HG03175 (cell line): ENCODE measurements around the gene SIK1.

Source experiments
- ATAC-seq: cut with Tn5 transposase; IDR thresholded peaks from one replicate; pipeline ENCODE4 v1.9.1; 2021; ENCODE audit warnings: mild to moderate bottlenecking, moderate library complexity; ENCODE audit not compliant: unreplicated experiment

The SIK1 gene

DNA sequence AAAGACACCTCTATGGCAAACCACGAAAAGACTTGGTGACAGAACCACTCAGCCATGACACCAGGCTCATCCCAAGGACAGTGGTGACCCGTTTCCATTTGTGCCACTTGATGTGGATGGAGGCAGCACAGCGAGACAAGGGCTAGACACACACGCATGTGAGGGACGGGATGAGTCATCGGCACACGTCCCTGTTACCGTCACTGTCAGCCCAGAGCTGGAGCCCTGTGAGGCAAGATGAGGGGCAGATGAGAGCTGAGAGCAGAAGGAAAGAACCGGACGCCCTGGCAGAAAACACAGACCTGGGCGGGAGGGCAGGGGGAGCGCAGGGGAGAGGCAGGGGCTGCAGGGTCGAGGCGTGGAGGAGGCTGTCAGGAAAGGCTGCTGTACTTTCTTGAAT, 57.8 kb downstream of the SIK1 start:
- ATAC-seq = peak; percentile 66

DNA sequence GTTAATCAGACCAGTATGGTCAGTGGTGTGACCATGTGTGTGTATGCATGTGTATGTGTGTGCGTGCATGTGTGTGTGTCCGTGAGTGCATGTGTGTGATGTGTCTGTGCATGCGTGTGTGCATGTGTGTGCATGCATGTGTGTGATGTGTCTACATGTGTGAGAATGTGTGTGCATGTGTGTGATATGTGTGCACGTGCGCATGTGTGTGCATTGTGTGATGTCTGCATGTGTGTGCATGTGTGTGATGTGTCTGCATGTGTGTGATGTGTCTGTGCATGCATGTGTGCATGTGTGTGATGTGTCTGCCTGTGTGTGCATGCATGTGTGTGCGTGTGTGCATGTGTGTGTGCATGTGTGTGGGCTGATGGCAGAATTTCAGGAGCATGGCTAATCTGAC, 58.2 kb downstream of the SIK1 start:
- ATAC-seq = no peak

DNA sequence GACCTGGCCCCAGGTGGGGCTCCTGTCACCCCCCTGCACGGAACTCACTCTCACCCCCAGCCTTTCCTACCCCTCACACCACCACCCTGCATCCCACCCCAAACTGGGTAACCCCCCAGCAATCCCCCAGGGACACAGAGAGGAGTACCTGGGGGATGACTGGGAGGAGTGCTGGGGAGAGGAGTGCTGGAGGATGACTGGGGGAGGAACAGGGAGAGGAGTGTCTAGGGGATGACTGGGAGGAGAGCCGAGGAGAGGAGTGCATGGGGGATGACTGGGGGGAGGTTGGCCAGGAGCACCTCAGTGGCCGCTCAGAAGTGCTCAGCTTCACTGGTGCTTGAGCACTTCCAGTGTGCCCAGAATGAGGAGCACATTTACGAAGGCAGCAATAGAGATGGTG, 59.1 kb downstream of the SIK1 start:
- no peak for ATAC-seq

DNA sequence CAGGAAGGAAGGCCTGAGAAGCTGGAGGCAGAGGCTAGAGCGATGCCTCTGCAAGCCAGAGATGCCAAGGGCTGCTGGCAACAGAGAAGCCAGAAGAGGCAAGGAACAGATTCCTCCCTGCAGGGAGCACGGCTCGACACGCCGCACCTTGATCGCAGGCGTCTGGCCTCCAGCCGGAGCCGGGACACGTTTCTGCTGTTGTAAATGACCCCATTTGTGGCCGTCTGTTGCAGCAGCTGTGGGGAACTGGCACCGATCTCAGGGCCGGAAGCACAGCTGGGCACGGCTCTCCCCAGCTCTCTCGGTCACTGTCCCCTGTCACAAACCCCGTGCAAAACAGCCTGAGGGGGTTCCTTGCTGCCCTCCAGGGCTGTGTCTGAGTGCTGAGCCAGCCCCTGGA, 59.6 kb downstream of the SIK1 start:
- no peak for ATAC-seq

DNA sequence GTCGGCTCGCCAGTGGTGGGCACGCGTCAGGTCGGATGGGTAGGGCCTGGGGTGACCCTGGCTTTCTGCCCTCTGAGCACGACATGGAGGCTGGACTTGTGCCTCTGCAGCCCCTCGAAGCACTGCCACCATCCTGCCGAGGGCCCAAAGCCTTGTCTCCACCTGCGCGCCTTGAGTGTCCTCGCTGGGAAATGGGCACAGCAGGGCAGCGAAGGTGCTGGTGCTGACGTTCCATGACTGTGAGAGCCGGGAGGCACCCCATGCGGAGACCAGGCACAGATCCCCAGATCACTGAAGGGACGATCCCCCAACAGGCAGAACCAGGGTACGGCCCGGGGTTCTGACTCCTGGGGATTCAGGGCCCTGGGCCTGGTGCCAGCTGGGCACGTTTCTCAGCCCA, 60.3 kb downstream of the SIK1 start:
- ATAC-seq = no peak

DNA sequence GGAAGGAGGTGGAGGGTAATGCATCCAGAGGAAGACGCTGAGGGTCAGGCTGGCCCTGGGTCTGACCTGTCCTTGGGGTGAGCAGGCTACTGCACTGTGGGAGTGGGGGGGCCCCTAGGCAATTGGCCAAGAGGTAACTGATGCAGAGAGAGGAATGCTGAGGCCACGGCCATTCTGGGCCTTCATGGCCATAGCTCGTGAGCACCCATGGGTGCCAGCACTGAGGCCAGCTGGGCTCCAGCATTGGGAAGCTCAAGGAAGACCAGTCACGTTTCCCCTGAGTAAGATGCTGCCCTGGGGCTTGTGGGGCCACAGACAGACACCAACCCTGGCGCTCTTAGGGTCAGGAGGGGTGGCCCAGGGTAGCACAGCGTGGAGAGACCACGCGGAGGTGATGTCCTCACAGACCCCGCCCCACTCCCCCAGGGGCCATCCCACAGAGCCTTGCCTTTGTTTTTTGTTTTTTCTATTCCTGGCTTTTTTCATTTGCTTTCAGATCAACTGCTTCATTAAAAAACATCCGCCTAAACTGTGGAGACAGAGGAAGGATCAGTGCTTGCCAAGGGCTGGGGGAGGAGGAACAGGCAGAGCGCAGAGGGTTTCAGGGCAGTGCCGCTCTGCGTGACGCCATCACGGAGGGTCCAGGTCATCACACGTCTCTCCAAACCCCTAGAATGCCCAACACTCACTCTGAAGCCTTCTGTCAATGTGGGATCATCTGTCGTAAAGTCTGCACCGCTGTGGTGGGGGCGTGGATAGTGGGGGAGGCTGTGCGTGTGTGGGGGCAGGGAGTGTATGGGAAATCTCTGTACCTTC, 61.1 kb downstream of the SIK1 start:
- no peak for ATAC-seq

DNA sequence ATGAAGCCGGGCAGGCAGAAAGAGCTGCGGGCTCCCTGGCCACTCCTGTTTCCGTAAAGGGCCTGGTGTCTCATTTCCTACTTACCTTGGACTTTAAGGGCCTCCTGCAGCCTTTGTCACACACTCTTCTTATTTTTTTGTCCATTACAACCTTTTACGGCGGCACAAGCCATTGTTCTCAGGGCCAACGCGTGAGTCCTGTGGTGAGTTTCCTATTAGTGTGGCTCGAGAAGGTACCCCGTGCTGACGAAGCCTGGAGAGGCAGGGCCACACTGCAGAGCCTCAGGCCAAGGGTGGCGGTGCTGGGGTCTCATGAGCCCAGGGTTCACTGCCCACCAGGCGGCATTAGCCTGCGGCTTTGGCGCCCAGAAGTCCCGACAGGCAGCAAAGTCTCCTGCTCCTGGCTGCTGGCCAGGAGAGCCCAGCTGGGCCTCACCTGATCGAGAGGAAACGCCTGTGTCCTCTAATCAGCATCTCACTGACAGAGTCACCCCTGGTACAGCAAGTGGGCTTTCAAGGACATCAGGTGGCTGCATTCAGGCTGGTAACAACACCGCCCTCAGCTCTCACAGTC, 62.0 kb downstream of the SIK1 start:
- no peak for ATAC-seq
